Measurements from ENCODE around the gene C20orf144. TPM values are rescaled to one million over a fixed set of nuclear protein-coding genes. Genes with fewer than 3 reads are reported as not detected.
A peak's percentile ranks its signal among the peaks of the same experiment; 100 is the strongest.

Gene C20orf144
- total RNA-seq, 1 experiment from 2014 or later, result not detected

GRCh38 chr20:33672426-33673113 is 10.4 kb downstream of the C20orf144 start:
- DNase-seq (ENCODE audit: low read depth, low spot score), result no peak
- in situ Hi-C loops (cut with HindIII; ENCODE audit: low pct_unique_long_range_greater_than_20kb, low sequenced_read_pairs), result no loop called here

DNA sequence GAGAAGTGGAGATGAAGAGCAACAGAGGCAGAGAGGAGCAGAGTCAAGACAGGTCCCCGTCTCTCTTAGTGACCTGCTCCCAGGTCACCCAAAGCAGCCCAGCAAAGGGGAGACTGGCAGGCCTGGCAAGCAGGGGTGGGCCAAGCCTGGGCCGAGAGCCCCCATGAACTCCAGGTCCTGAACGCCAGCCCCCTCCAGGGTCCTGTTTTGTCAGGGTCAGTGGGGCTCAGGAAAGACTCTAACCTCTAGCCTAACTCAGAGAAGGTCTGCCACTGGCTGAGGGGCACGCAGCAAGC is 10.9 kb downstream of the C20orf144 start:
- in situ Hi-C loops (cut with HindIII; ENCODE audit: low pct_unique_long_range_greater_than_20kb, low sequenced_read_pairs), result no loop called here
- DNase-seq (ENCODE audit: low read depth, low spot score), result no peak

GRCh38 chr20:33673410-33674293 is 11.5 kb downstream of the C20orf144 start:
- in situ Hi-C loops (cut with HindIII; ENCODE audit: low pct_unique_long_range_greater_than_20kb, low sequenced_read_pairs), result no loop called here
- DNase-seq (ENCODE audit: low read depth, low spot score), result no peak

GRCh38 chr20:33674294-33675135 is 12.4 kb downstream of the C20orf144 start, which contains the start of gene NECAB3:
Gene NECAB3 (minus strand): TSS chr20:33674428. CDS start chr20:33674352, 76 bp downstream.
- in situ Hi-C loops (cut with HindIII; ENCODE audit: low pct_unique_long_range_greater_than_20kb, low sequenced_read_pairs), result no loop called here
- peak; percentile 68 for DNase-seq (ENCODE audit: low read depth, low spot score)

DNA sequence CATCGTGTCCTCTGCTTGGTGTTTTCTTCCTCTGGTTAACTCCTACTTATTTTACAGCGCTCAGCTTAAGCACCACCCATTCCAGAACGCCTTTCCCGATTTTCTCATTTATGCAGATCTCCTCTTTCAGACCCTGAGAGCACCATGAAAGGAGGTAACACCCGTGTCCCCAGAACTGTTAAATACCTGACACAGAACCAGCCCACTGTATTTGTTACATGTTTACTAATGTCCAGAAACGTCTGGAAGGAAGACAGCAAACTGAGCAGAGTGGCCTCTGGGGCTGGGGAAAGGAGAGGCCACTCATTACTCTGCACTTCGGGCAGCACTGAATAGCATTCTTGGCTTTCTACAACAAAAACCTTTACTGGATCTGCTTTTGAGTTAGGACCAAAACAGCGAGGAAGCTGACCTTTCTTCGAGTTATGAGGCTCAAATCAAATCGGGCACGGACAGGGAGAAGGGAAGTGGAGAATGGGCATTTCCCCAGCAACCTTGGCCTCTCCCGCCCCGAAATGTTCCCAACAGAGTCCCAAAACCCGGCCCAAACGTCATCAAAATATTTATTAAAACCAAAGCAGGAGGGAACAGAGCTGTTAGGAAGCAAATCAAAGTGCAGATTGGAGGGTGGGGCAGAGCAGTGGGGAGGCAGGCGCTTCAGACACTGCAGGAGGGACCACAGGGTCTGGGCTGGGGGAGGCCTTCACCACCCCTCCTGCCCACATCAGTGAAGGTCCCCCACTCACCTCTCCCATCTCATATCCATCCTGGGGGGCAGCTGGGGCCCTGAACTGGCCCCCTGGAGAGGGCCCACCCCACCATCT is 13.2 kb downstream of the C20orf144 start:
- in situ Hi-C loops (cut with HindIII; ENCODE audit: low pct_unique_long_range_greater_than_20kb, low sequenced_read_pairs), result no loop called here
- DNase-seq (ENCODE audit: low read depth, low spot score), result no peak

DNA sequence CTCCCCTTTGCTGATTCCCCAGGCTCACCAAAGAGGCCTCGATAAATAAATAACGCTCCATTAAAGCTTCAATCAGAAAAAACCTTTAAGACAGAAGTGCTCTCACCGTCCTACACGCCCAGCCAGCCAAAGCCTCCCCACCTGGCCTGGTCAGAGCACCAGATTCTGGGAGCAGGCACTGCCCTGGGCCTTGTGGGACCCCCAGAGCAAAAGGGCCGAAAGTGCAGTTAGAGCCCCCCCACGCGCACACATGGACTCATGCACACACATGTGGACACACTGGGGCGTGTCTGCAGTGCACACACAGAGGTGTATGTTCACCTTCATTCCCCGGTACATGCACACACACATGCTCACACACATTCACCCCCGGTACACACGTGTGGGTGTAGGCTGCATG is 14.0 kb downstream of the C20orf144 start:
- no peak for DNase-seq (ENCODE audit: low read depth, low spot score)
- in situ Hi-C loops (cut with HindIII; ENCODE audit: low pct_unique_long_range_greater_than_20kb, low sequenced_read_pairs), result no loop called here

DNA sequence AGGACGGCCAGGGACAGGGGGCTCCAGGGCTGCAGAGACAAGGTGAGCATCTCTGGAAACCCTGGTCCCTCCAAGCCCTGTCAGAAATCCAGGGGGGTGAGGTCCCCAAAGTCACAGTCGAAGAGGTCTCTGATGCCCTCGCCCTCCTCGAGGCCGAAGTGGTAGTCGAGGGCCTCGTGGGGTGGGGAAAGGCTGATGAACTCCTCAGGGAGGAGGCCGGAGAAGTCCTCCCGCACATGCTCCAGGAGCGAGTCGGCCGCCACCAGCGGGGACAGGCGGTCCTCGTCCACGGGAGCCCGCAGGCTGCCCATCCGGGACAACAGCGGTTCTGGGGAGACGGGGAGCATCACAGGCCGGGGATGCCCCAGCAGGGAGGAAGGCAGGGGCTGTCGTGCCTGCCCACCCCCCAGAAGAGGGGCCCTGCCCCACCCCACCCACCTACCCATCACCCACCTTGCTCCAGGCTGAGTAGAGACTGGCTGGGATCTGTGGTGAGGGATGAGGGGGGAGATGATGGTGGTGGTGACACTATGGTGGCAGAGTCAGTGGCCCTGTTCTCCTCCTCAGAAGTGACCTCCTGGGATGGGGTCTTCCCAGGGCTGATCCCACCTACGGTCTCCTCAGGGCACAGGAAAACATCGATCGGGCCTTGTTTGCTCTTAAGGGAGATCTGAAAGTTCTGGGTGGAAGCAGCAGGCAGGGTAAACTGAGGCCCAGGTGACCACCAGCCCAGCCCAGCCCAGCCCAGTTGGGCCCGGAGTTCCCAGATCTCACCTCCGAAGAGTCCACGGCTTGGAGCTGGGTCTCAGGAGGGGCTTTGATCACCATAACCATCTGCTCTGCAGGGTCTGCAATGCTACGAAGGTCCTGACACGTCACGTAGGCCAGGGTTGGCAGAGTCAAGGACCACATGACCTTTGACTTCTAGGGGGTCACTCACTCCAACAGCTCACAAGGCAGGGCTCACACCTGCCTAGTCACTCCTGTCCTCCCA is 14.8 kb downstream of the C20orf144 start:
- in situ Hi-C loops (cut with HindIII; ENCODE audit: low pct_unique_long_range_greater_than_20kb, low sequenced_read_pairs), result no loop called here
- DNase-seq (ENCODE audit: low read depth, low spot score), result no peak

GRCh38 chr20:33677991-33678702 is 16.0 kb downstream of the C20orf144 start:
- in situ Hi-C loops (cut with HindIII; ENCODE audit: low pct_unique_long_range_greater_than_20kb, low sequenced_read_pairs), result no loop called here
- no peak for DNase-seq (ENCODE audit: low read depth, low spot score)

- no peak for DNase-seq (ENCODE audit: low read depth, low spot score)
- in situ Hi-C loops (cut with HindIII; ENCODE audit: low pct_unique_long_range_greater_than_20kb, low sequenced_read_pairs), result no loop called here
Observed at GRCh38 chr20:33679758-33680485, 17.8 kb downstream of the C20orf144 start.

- DNase-seq (ENCODE audit: low read depth, low spot score), result no peak
Observed at GRCh38 chr20:33680686-33681085, 18.6 kb downstream of the C20orf144 start.

GRCh38 chr20:33681288-33681687 is 19.2 kb downstream of the C20orf144 start:
- DNase-seq (ENCODE audit: low read depth, low spot score), result no peak
- in situ Hi-C loops (cut with HindIII; ENCODE audit: low pct_unique_long_range_greater_than_20kb, low sequenced_read_pairs), result no loop called here

More at GRCh38 chr20:33680686-33681085, 18.6 kb downstream of the C20orf144 start:
- in situ Hi-C loops (cut with HindIII; ENCODE audit: low pct_unique_long_range_greater_than_20kb, low sequenced_read_pairs), result no loop called here

DNA sequence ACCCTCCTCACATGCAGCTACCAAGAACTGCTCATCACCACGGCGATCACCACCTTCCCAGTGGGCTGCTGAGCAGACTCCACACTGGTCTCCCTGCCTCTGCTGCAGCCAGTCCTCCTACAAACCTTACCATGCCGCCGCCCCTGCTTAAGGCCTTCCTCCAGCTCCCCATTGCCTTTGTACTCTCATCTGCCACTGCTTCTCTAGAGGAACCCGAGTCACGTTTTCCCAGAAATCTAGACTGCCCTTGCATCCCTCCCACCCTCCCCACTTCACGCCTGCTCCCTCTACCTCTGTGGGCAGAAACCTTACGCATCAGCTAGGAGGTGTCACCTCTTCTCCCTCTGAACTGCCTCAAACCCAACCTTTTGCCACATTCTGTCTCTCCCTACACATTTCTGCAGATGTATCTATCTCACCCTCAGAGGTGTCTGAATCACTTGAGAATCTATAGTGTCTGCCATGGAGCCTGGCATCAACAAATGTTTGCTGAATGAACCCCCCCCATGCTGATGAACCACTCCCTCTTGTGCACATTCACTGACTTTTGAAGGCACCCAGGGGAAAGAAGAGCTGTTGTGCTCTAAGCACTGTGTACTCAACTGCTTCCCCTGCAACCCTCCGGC is 19.7 kb downstream of the C20orf144 start:
- no peak for DNase-seq (ENCODE audit: low read depth, low spot score)
- in situ Hi-C loops (cut with HindIII; ENCODE audit: low pct_unique_long_range_greater_than_20kb, low sequenced_read_pairs), result no loop called here

DNA sequence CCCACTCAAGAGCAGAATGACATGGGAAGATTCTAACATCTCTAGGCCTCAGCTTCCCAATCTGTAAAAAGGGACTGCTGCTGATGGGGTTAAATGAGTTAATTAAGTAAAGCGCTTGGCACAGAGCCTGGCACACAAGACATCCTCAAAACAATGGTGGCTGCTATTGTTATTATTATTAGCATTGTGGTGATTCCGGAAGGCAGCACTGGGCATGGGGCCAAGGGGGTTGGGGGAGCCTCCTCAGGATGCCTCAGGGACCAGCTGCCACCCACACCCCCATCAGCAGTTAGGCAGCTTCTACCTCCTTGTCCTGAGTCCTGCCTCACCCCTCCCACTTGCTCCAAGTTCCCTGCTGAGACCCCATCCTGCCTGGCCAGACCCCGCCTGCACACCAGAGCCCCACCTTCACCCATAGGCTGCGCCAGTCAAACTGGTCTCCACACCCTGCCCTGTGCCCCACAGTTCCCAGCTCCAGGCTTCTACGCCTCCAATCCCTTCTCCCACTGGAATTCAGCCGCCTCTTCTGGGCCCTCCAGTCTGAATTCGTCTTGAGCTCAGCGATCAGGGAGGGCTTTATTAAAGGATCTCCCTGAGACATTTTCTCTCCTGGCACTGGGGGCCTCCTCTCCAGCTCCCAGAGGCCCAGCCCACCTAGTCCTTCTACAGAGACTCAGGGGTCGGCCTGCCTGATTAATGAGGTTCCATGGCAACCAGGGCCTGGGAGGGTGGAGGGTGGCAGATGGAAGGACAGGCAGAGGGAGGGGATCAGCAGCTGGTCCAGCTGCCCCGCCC is 22.6 kb downstream of the C20orf144 start:
- DNase-seq (ENCODE audit: low read depth, low spot score), result no peak
- in situ Hi-C loops (cut with HindIII; ENCODE audit: low pct_unique_long_range_greater_than_20kb, low sequenced_read_pairs), result no loop called here

Measured in SK-MEL-5 (cell line).